ENCODE results near the gene GALK1. TPM values are rescaled to one million over a fixed set of nuclear protein-coding genes. Genes with fewer than 3 reads are reported as not detected.

Gene GALK1
- total and polyA plus RNA-seq, 9 of the 15 experiments (the other 6 are each of a cell fraction or from before 2014, with no cell fraction given) = 0.45 to 51.6 (median 17.4) TPM

DNA sequence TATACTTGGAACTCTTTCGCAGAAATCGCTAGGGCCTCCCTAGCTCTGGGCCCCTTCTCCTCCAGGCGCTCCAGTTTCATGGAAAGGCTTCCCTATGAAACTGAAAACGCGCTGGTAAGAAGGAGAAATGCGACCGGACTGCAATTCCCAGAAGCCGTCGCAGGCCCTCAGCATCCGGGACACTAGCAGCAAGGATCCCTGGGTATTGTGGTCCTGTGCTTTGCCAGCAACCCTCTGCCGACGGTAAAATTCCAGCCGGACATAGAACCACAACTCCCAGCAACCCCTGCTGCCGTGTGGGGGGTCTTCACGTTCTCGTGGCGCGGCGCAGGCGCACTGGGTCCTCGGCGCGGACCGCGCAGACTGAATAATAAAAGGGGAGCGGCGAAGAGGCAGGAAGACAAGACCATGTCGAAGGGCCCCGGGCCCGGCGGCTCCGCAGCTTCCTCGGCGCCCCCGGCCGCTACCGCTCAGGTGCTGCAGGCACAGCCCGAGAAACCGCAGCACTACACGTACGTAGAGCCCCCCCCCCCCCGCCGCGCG lies 19.6 kb upstream of the GALK1 start, which contains the start of gene UNK (continued):
- TF ChIP-seq, protein P1, sequence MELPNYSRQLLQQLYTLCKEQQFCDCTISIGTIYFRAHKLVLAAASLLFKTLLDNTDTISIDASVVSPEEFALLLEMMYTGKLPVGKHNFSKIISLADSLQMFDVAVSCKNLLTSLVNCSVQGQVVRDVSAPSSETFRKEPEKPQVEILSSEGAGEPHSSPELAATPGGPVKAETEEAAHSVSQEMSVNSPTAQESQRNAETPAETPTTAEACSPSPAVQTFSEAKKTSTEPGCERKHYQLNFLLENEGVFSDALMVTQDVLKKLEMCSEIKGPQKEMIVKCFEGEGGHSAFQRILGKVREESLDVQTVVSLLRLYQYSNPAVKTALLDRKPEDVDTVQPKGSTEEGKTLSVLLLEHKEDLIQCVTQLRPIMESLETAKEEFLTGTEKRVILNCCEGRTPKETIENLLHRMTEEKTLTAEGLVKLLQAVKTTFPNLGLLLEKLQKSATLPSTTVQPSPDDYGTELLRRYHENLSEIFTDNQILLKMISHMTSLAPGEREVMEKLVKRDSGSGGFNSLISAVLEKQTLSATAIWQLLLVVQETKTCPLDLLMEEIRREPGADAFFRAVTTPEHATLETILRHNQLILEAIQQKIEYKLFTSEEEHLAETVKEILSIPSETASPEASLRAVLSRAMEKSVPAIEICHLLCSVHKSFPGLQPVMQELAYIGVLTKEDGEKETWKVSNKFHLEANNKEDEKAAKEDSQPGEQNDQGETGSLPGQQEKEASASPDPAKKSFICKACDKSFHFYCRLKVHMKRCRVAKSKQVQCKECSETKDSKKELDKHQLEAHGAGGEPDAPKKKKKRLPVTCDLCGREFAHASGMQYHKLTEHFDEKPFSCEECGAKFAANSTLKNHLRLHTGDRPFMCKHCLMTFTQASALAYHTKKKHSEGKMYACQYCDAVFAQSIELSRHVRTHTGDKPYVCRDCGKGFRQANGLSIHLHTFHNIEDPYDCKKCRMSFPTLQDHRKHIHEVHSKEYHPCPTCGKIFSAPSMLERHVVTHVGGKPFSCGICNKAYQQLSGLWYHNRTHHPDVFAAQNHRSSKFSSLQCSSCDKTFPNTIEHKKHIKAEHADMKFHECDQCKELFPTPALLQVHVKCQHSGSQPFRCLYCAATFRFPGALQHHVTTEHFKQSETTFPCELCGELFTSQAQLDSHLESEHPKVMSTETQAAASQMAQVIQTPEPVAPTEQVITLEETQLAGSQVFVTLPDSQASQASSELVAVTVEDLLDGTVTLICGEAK (IDR thresholded peaks at IDR 0.05) = no peak
- TF ChIP-seq, protein P1 (CRISPR knock-in tag; IDR thresholded peaks at IDR 0.05) = no peak
- TF ChIP-seq TAF1 (IDR thresholded peaks at IDR 0.05; ENCODE audit: control insufficient read depth, extremely low read depth, insufficient read depth, low read length, severe bottlenecking) = no peak
- no peak for TF ChIP-seq LEF1 (IDR thresholded peaks at IDR 0.05)
- TF ChIP-seq ZBED1 (IDR thresholded peaks at IDR 0.05) = no peak
- TF ChIP-seq, protein P2, sequence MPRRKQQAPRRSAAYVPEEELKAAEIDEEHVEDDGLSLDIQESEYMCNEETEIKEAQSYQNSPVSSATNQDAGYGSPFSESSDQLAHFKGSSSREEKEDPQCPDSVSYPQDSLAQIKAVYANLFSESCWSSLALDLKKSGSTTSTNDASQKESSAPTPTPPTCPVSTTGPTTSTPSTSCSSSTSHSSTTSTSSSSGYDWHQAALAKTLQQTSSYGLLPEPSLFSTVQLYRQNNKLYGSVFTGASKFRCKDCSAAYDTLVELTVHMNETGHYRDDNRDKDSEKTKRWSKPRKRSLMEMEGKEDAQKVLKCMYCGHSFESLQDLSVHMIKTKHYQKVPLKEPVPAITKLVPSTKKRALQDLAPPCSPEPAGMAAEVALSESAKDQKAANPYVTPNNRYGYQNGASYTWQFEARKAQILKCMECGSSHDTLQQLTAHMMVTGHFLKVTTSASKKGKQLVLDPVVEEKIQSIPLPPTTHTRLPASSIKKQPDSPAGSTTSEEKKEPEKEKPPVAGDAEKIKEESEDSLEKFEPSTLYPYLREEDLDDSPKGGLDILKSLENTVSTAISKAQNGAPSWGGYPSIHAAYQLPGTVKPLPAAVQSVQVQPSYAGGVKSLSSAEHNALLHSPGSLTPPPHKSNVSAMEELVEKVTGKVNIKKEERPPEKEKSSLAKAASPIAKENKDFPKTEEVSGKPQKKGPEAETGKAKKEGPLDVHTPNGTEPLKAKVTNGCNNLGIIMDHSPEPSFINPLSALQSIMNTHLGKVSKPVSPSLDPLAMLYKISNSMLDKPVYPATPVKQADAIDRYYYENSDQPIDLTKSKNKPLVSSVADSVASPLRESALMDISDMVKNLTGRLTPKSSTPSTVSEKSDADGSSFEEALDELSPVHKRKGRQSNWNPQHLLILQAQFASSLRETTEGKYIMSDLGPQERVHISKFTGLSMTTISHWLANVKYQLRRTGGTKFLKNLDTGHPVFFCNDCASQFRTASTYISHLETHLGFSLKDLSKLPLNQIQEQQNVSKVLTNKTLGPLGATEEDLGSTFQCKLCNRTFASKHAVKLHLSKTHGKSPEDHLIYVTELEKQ (CRISPR knock-in tag; IDR thresholded peaks at IDR 0.05) = no peak
- TF ChIP-seq, protein P3, sequence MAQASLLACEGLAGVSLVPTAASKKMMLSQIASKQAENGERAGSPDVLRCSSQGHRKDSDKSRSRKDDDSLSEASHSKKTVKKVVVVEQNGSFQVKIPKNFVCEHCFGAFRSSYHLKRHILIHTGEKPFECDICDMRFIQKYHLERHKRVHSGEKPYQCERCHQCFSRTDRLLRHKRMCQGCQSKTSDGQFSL (CRISPR knock-in tag; IDR thresholded peaks at IDR 0.05) = peak; percentile 99
- TF ChIP-seq, protein P3 (tag; IDR thresholded peaks at IDR 0.05) = peak in 1 of 2 experiments; percentile 99; a peak in 2 of 4 replicates
- no peak for TF ChIP-seq ATF1 (CRISPR knock-in tag; IDR thresholded peaks at IDR 0.05)
- peak; percentile 98 for TF ChIP-seq ATF1 (tag; IDR thresholded peaks at IDR 0.05)
- TF ChIP-seq SNIP1 (IDR thresholded peaks at IDR 0.05; ENCODE audit: low read depth) = no peak
- TF ChIP-seq ARNT (IDR thresholded peaks at IDR 0.05) = no peak
- TF ChIP-seq, protein P4, sequence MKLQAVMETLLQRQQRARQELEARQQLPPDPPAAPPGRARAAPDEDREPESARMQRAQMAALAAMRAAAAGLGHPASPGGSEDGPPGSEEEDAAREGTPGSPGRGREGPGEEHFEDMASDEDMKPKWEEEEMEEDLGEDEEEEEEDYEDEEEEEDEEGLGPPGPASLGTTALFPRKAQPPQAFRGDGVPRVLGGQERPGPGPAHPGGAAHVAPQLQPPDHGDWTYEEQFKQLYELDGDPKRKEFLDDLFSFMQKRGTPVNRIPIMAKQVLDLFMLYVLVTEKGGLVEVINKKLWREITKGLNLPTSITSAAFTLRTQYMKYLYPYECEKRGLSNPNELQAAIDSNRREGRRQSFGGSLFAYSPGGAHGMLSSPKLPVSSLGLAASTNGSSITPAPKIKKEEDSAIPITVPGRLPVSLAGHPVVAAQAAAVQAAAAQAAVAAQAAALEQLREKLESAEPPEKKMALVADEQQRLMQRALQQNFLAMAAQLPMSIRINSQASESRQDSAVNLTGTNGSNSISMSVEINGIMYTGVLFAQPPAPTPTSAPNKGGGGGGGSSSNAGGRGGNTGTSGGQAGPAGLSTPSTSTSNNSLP (IDR thresholded peaks at IDR 0.05; ENCODE audit: borderline replicate concordance, low read depth, low read length) = no peak
- no peak for TF ChIP-seq MXI1 (IDR thresholded peaks at IDR 0.05; ENCODE audit: low read depth, low read length)

All from K562 (cell line).